ENCODE measurements around the gene EGFR.

- TF ChIP-seq CTCF (conservative IDR thresholded peaks at IDR 0.05; ENCODE audit: low read depth, low read length): no peak
- no peak for TF ChIP-seq EZH2 (IDR thresholded peaks at IDR 0.05; ENCODE audit: low read length, unreplicated experiment)
Observed at GRCh38 chr7:55149001-55149400, 130.2 kb downstream of the EGFR start.
